Measurements from ENCODE around the gene DCDC2C.

DNA sequence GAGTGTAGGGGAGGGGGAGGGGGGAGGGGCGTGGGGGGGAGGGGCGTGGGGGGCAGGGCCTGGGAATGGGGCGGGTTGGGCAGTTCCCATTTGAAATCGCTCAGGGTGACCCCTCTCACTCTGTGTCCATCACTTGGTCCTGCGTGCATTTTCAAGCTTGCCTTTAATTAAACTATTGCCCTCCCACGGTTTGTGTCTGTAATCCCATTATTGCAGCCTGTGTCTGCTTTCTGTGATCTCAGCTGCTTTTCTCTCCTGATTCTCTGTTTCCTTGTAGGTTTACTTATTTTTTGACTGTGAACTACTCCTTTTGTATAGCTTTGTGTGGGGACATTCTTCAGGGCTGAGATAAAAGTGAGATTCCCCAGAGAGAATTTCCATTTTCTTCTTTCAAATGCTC is 1.3 kb downstream of the DCDC2C start:
- TF ChIP-seq, protein P1, sequence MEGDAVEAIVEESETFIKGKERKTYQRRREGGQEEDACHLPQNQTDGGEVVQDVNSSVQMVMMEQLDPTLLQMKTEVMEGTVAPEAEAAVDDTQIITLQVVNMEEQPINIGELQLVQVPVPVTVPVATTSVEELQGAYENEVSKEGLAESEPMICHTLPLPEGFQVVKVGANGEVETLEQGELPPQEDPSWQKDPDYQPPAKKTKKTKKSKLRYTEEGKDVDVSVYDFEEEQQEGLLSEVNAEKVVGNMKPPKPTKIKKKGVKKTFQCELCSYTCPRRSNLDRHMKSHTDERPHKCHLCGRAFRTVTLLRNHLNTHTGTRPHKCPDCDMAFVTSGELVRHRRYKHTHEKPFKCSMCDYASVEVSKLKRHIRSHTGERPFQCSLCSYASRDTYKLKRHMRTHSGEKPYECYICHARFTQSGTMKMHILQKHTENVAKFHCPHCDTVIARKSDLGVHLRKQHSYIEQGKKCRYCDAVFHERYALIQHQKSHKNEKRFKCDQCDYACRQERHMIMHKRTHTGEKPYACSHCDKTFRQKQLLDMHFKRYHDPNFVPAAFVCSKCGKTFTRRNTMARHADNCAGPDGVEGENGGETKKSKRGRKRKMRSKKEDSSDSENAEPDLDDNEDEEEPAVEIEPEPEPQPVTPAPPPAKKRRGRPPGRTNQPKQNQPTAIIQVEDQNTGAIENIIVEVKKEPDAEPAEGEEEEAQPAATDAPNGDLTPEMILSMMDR (IDR thresholded peaks at IDR 0.05) = no peak
- TF ChIP-seq EZH2 (IDR thresholded peaks at IDR 0.05) (no peak), EZH2phosphoT487 (IDR thresholded peaks at IDR 0.05) (peak; percentile 48)

Data from neural progenitor cell (in vitro differentiated cells).